Activated CD4-positive, alpha-beta memory T cell treated with anti-CD3 and anti-CD28 coated beads, Interleukin-2, amount 10 ng/mL, durations not matched to agents 7 days and 5 days (primary cell): ENCODE measurements around the gene HIP1. TPM values are rescaled to one million over a fixed set of nuclear protein-coding genes. Genes with fewer than 3 reads are reported as not detected.
"Not testable (repeated sequence)": the region's sequence is repeated elsewhere in the genome, so short reads cannot be mapped to it uniquely, and the experiment has no call there.

Source experiments
- CTCF ChIA-PET: fragments of 350-600 bp; sonication (Branson Sonifier 250); formaldehyde crosslinking; loops from one replicate; lab custom pipeline; 2021; ENCODE audit warnings: antibody characterized with exemption, inconsistent platforms; lab: Charles Lee
- POLR2A ChIA-PET: fragments of 350-600 bp; sonication (Branson Sonifier 250); formaldehyde crosslinking; loops from one replicate; lab custom pipeline; 2021; ENCODE audit warnings: antibody characterized with exemption; lab: Charles Lee
- DNase-seq: peaks from one replicate; pipeline ENCODE4 v3.0.0-alpha.2; 2020
- H3K27ac Mint-ChIP-seq: one replicate; pipeline ENCODE4 v1.8.0; 2021; ENCODE audit warnings: mild to moderate bottlenecking, mixed read lengths
- H3K27me3 Mint-ChIP-seq: one replicate; pipeline ENCODE4 v1.8.0; 2021; ENCODE audit warnings: mixed read lengths
- H3K36me3 Mint-ChIP-seq: one replicate; pipeline ENCODE4 v1.8.0; 2021; ENCODE audit warnings: low read depth, mixed read lengths
- H3K4me1 Mint-ChIP-seq: one replicate; pipeline ENCODE4 v1.8.0; 2021; ENCODE audit warnings: mixed read lengths
- H3K4me3 Mint-ChIP-seq: one replicate; pipeline ENCODE4 v1.8.0; 2021; ENCODE audit warnings: mild to moderate bottlenecking, mixed read lengths
- H3K9me3 Mint-ChIP-seq: one replicate; pipeline ENCODE4 v1.8.0; 2021; ENCODE audit warnings: mixed read lengths
- total RNA-seq, 2 experiments: library from RNA; stranded (reverse); gene quantifications; one replicate each; pipeline ENCODE4 v1.2.3, GENCODE V29; 2021

HIP1 gene
- total RNA-seq, 2 experiments from 2014 or later: 5.2 to 5.4 TPM

GRCh38 chr7:75694638-75695399 is 43.9 kb downstream of the HIP1 start:
- Mint-ChIP-seq H3K27ac (no peak overlapping the region), H3K4me1 (no peaks in the 10 kb centered on the region), H3K36me3 (no peaks in the 10 kb centered on the region), H3K9me3 (no peaks in the 10 kb centered on the region), H3K27me3 (peaks cover 5% of the 10 kb centered on the region), H3K4me3 (no peak overlapping the region)
- DNase-seq: no peak
- POLR2A ChIA-PET: no interaction called here
- CTCF ChIA-PET: no interaction called here

GRCh38 chr7:75693668-75694067 is 45.1 kb downstream of the HIP1 start:
- H3K36me3 Mint-ChIP-seq, DNase-seq, H3K27ac Mint-ChIP-seq, H3K9me3 Mint-ChIP-seq, H3K4me1 Mint-ChIP-seq, CTCF ChIA-PET, H3K27me3 Mint-ChIP-seq, POLR2A ChIA-PET, H3K4me3 Mint-ChIP-seq: not testable (repeated sequence)

DNA sequence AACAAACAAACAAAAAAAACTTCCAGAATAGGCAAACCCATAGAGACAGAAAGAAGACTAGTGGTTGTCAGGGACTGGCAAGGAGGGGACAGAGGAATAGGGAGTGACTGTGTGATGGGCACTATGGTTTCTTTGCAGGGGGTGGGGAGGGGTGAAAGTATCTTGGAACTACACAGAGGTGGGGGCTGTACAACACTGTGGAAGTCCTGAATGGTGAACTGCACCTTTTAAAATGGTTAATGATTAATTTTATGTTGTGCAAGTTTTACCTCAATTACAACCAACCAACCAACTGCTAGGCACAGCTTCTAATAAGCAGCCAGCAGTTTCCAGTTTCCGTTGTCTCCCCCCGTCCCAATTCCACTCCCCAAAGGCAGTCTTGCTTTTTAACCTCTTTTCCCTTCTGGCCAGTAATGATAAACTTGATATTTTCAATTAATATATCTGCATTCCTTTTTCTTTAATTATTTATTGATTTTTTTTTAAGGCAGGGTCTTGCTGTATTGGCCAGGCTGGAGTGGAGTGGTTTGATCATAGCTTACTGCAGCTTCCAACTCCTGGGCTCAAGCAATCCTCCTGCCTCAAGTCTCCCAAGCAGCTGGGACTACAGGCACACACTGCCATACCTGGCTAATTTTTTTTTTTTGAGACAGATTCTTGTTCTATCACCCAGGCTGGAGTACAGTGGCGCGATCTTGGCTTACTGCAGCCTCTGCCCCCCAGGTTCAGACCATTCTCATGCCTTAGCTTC is 46.8 kb downstream of the HIP1 start:
- Mint-ChIP-seq H3K9me3 (no peaks in the 10 kb centered on the region), H3K36me3 (no peaks in the 10 kb centered on the region), H3K27me3 (peaks cover 5% of the 10 kb centered on the region), H3K4me1 (no peaks in the 10 kb centered on the region), H3K4me3 (no peak overlapping the region), H3K27ac (no peak overlapping the region)
- DNase-seq: no peak
- CTCF ChIA-PET: no interaction called here
- POLR2A ChIA-PET: no interaction called here

DNA sequence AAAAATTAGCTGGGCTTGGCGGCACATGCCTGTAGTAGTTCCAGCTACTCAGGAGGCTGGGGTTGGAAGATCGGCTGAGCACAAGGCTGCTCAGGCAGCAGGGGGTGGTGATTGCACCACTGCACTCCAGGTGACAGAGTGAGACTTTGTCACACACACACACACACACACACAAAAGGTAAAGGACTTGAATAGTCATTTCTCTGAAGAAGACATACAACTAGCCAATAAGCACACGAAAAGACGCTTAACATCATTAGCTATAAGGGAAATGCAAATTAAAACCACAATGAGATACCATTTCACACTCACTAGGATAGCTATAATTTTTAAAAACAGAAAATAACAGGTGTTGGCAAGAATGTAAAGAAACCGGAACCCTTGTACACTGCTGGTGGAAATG is 48.6 kb downstream of the HIP1 start:
- Mint-ChIP-seq H3K27me3 (peaks cover 5% of the 10 kb centered on the region), H3K9me3 (no peaks in the 10 kb centered on the region), H3K27ac (no peak overlapping the region), H3K4me3 (no peak overlapping the region), H3K4me1 (no peaks in the 10 kb centered on the region), H3K36me3 (no peaks in the 10 kb centered on the region)
- ChIA-PET POLR2A (interaction anchor here (0.6 kb wide), 1 partner anchor 9 kb away, joined by 3 read pairs; no protein-coding TSS in a partner anchor), CTCF (no interaction called here)
- DNase-seq: no peak

DNA sequence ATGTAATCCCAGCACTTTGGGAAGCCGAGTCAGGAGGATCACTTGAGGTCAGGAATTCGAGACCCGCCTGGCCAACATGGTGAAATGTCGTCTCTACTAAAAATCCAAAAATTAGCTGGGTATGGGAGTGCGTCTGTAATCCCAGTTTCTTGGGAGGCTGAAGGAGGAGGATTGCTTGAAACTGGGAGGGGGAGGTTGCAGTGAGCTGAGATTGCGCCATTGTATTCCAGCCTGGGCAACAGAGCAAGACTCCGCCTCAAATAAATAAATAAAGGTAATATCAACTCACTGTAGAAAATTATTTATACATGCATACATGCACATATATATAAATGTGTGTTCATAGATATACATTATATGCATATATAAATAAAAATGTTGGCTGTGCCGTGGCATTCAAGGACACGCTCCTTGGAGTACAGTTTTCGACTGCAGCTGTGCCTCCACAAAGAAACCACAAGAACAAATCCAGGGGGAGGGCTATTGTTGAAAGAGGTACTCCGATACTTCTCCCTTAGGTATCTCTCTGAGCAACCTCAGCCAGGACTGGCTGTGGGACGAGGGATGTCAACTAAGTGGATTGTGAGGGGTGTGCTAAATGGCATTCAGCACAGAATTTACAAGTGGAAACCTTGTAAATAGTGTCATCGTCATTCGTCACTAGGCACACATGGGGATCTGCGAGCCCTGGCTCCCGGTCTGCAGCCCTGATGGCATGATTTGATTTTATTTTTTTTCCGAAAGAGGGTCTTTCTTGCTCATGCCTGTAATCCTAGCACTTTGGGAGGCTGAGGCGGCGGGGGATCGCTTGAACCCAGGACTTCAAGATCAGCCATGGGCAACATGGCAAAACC is 49.3 kb downstream of the HIP1 start:
- no peaks in the 10 kb centered on the region for H3K4me1 Mint-ChIP-seq
- DNase-seq: no peak
- H3K9me3 Mint-ChIP-seq: no peaks in the 10 kb centered on the region
- CTCF ChIA-PET: no interaction called here
- POLR2A ChIA-PET: interaction anchor here (0.6 kb wide), 1 partner anchor 10 kb away, joined by 3 read pairs; no protein-coding TSS in a partner anchor
- no peak overlapping the region for H3K4me3 Mint-ChIP-seq
- H3K36me3 Mint-ChIP-seq: no peaks in the 10 kb centered on the region
- peaks cover 2% of the 10 kb centered on the region for H3K27me3 Mint-ChIP-seq
- H3K27ac Mint-ChIP-seq: no peak overlapping the region

GRCh38 chr7:75688200-75689136 is 50.3 kb downstream of the HIP1 start:
- no peak overlapping the region for H3K27ac Mint-ChIP-seq
- no peak for DNase-seq
- H3K27me3 Mint-ChIP-seq: peaks cover 2% of the 10 kb centered on the region
- H3K36me3 Mint-ChIP-seq: no peaks in the 10 kb centered on the region
- ChIA-PET POLR2A (no interaction called here), CTCF (no interaction called here)
- H3K9me3 Mint-ChIP-seq: no peaks in the 10 kb centered on the region
- H3K4me3 Mint-ChIP-seq: no peak overlapping the region
- H3K4me1 Mint-ChIP-seq: no peaks in the 10 kb centered on the region

- H3K36me3 Mint-ChIP-seq: no peaks in the 10 kb centered on the region
- no peak for DNase-seq
- ChIA-PET CTCF (no interaction called here), POLR2A (no interaction called here)
- H3K4me3 Mint-ChIP-seq: no peak overlapping the region
- no peaks in the 10 kb centered on the region for H3K4me1 Mint-ChIP-seq
- no peaks in the 10 kb centered on the region for H3K27me3 Mint-ChIP-seq
- no peak overlapping the region for H3K27ac Mint-ChIP-seq
- no peaks in the 10 kb centered on the region for H3K9me3 Mint-ChIP-seq
These were observed 51.3 kb downstream of the HIP1 start for GRCh38 chr7:75687246-75688088.

- H3K27ac Mint-ChIP-seq: no peak overlapping the region
- no peak for DNase-seq
- H3K9me3 Mint-ChIP-seq: no peaks in the 10 kb centered on the region
- no peaks in the 10 kb centered on the region for H3K36me3 Mint-ChIP-seq
- ChIA-PET POLR2A (no interaction called here), CTCF (no interaction called here)
- no peaks in the 10 kb centered on the region for H3K27me3 Mint-ChIP-seq
- H3K4me1 Mint-ChIP-seq: no peaks in the 10 kb centered on the region
- H3K4me3 Mint-ChIP-seq: no peak overlapping the region
These were observed 52.2 kb downstream of the HIP1 start for GRCh38 chr7:75686551-75686950.

DNA sequence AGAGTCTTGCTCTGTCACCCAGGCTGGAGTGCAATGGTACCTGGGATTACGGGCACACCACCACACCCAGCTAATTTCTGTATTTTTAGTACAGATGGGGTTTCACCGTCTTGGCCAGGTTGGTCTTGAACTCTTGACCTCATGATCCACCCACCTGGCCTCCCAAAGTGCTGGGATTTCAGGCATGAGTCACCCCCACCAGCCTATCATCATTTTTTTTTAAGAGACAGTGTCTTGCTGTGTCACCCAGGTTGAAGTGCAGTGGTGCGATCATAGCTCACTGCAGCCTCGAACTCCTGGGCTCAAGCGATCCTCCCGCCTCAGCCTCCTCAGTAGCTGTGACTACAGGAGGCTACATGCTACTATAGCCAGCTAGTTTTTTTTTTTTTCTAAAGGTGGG is 56.7 kb downstream of the HIP1 start:
- H3K9me3 Mint-ChIP-seq, H3K27me3 Mint-ChIP-seq, H3K4me3 Mint-ChIP-seq, POLR2A ChIA-PET, H3K27ac Mint-ChIP-seq, H3K36me3 Mint-ChIP-seq, DNase-seq, H3K4me1 Mint-ChIP-seq: not testable (repeated sequence)
- CTCF ChIA-PET: interaction anchor here (0.6 kb wide), 1 partner anchor 160 kb away, joined by 4 read pairs; no protein-coding TSS in a partner anchor

- Mint-ChIP-seq H3K4me3 (no peak overlapping the region), H3K4me1 (no peaks in the 10 kb centered on the region), H3K9me3 (peaks cover 4% of the 10 kb centered on the region), H3K36me3 (no peaks in the 10 kb centered on the region), H3K27me3 (no peaks in the 10 kb centered on the region), H3K27ac (no peak overlapping the region)
- CTCF ChIA-PET: no interaction called here
- POLR2A ChIA-PET: no interaction called here
- DNase-seq: no peak
These were observed 59.7 kb downstream of the HIP1 start for GRCh38 chr7:75679060-75679459.

GRCh38 chr7:75669579-75669978 is 69.2 kb downstream of the HIP1 start:
- Mint-ChIP-seq H3K9me3 (no peaks in the 10 kb centered on the region), H3K4me3 (no peak overlapping the region), H3K36me3 (no peaks in the 10 kb centered on the region), H3K27ac (no peak overlapping the region), H3K4me1 (no peaks in the 10 kb centered on the region), H3K27me3 (no peaks in the 10 kb centered on the region)
- ChIA-PET POLR2A (no interaction called here), CTCF (no interaction called here)
- DNase-seq: no peak

GRCh38 chr7:75667938-75668337 is 70.8 kb downstream of the HIP1 start:
- no peaks in the 10 kb centered on the region for H3K27me3 Mint-ChIP-seq
- no peaks in the 10 kb centered on the region for H3K9me3 Mint-ChIP-seq
- ChIA-PET POLR2A (no interaction called here), CTCF (no interaction called here)
- H3K36me3 Mint-ChIP-seq: no peaks in the 10 kb centered on the region
- H3K27ac Mint-ChIP-seq: no peak overlapping the region
- DNase-seq: no peak
- H3K4me1 Mint-ChIP-seq: peaks cover 2% of the 10 kb centered on the region
- H3K4me3 Mint-ChIP-seq: no peak overlapping the region
